Inflammatory macrophage treated with lipopolysaccharide for 1 hour (primary cell): ENCODE data around the gene C22orf15.

Experiments
- DNase-seq, 2 donors: peaks; one replicate each; pipeline ENCODE4 v3.0.0-alpha.2; 2020 to 2022

Gene C22orf15

DNA sequence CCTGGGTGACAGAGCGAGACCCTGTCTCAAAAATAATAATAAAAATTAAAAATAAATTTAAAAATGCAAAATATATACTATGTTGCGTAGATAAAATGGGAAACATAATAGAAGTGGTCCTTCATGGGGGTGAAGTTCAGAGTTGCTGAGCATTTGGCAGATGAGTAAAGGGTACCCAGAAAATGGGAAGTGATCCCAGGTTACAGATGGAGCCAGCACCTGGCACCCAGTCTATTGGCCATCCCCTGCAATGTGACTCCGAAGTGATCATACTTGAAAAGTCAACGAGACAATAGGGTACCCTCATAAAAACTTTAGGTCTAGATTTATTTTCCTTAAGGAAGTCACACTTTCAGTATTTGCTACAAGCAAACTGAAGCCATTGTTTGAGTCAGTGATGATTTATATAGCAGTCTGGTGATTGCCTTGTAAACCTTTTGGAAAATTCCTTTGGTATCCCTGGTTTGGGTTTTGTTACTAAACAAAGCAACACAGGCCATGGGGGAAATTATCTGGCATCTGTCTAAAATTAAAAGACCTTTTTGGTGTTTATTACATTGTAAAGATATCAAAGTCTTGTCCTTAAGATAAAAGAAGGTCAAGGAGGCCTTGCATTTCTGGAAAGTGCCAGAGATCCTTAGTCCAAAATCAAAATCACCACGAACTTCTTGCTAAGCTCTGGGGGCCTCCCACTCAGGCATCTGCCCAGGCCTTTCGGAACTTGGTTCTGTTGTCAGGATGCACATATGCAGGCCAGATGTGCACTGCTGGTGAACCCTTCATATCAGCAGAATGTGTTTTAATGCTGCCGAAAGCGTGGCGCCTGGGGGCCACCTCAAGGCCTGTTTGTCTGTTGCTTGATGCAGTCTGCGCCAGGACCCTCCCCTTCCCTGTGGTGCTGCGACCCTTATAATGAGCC is 28.3 kb downstream of the C22orf15 start:
- DNase-seq = no peak

DNA sequence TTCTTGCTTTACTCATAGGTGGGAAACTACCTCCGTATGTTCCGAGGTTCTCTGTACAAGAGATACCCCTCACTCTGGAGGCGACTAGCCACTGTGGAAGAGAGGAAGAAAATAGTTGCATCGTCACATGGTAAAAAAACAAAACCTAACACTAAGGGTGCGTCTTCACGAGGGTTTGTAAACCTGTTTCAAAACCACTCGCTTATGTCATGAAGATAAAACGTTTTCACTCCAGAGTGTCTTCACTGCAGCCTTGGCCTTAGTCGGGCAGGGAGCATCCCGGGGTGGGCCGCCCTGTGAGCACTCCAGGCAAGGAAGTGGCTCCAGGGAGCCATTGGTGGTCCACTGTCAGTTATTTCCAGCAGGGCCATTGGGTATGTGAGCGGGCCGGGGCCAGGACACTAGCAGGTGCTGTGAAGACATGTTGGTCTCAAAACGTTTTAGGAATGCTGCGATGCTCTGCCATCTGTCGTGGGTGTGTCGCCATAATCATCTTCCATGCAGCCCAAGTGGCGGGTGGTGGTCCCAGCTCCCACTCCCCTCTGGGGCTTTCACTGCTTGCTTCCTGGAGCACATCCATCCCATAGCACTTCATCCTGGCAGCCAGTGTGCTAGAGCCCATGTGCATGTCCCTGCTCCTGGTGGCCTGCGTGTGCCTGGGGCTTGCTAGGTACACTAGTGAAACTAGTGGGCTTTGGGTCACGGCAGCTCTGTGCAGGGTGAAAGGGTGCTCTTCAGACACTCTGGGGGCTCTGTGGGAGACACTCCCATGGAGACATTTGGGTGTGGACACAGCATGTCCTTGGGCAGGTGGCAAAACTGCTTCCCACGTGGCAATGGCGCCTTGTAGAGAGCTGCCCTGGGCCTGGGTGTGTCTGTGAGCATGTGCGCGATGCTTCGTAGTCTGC is 29.2 kb downstream of the C22orf15 start:
- DNase-seq = no peak

DNA sequence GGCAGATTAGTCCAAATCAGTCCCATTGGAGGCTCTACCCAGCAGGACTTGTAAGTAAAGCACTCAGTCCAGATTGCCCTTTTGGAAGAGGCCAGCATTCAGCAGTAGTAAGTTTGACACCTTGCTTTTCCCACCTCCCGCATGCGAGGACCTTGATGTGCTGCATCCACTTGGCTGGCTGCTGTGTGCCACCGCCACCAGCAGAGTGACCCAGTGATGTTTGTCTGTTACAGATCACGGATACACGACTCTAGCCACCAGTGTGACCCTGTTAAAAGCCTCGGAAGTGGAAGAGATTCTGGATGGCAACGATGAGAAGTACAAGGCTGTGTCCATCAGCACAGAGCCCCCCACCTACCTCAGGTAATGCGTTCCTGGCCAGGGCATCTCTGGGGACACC is 30.5 kb downstream of the C22orf15 start:
- no peak for DNase-seq

DNA sequence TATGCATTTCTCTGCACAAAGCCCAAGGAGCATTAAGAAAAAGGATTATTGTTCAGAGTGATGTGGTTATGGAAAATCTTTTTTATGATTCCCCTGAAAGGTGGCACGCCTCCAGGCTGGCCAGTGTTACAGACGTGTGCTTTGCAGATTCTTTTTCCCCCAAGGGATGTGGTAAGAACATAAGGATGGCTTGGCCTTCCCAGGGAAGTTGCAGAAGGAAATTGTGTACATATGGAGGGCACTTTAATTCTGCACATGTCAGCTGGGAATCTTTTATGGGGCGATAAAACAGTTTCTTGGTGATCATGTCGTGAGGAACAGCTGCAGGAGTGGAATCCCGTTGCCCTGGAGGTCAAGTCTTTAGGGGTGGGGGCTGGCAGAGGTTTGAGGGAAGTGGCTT is 33.7 kb downstream of the C22orf15 start:
- DNase-seq = no peak

DNA sequence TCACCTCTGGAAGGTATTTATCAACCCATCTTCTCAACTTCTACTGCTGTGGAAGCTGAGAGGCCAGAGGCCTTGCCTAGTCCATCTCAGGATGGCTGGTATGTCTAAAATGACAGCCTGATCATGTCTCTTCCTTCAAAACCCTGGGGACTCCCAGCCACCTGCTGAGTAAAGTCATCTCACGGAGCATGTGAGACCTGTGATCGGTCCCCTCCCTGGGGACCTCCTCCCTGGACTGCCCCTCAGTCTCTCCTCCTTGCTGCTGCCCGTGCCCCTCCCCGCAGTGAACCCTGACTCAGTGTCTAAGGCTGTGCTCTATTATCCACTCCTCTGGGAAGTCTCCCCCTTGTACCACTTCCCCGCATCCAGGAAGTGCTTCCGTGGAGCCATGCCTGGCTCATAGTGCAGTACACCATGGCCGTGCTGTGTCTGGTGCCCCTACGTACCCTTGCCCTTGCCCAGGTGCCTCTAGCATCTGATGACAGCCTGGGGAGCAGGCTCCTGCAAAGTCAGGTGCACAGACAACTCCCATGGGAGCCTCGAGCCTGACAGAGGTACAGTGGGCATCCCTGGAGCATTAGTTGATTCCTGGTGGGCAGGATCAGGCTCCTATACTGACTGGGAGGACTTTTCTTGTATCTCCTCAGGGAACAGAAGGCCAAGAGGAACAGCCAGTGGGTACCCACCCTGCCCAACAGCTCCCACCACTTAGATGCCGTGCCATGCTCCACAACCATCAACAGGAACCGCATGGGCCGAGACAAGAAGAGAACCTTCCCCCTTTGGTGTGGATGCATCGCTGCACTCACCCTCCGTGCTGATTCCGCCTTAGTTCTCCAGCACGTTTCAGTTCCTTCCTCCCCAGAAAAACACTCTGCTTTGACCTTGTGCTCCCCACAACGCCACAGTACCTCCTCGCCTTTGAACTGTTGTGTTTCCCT is 37.8 kb downstream of the C22orf15 start:
- DNase-seq = no peak

DNA sequence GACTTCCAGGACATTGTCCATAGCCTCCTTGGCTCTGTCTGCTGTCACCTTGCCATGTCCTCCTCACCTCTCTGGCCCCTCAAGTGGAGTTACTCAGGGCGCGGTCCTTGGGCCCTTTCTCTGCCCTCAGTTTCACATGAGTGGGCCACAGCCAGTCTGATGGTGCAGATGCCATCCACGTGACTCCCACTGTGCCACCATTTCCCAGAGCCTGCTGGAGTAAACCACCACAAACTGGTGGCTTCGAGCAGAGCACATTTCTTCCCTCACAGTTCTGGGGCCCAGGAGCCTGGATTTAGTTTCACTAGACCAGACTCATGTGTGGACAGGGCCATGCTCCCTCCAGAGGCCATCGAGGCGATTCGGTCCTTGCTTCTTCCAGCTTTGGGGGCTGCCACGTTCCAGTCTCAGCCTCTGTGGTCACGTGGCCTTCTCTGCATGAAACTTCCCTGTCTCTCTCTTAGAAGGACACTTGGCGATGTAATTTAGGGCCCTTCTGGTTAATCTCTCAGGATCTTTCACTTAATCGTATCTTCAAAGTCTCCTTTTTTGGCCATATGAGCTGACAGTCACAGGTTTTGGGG is 38.5 kb downstream of the C22orf15 start:
- DNase-seq = no peak

DNA sequence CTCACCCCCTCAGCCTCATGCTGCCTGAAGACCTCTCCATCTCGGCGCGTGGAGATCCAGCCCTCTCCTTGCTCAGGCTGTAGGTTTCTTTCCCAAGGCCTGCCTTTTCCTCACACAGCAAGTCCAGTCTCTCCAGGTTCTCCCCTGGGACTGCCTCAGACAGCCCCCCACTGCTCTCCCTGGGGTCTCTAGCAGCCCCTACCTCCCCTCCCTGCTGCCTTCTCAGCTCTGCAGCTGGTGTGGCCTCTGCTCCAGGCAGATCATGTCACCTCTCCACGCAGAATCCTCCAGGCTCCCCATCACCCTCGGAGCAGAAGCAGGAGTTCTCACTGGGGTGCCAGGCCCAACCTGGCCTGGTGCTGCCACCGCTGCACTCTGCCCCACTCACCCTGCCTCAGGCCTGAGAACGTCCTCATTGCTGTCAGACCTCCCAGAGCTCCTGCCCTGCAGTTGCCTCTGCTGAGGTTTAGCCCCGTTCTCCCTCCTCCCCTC is 39.1 kb downstream of the C22orf15 start:
- DNase-seq = no peak

DNA sequence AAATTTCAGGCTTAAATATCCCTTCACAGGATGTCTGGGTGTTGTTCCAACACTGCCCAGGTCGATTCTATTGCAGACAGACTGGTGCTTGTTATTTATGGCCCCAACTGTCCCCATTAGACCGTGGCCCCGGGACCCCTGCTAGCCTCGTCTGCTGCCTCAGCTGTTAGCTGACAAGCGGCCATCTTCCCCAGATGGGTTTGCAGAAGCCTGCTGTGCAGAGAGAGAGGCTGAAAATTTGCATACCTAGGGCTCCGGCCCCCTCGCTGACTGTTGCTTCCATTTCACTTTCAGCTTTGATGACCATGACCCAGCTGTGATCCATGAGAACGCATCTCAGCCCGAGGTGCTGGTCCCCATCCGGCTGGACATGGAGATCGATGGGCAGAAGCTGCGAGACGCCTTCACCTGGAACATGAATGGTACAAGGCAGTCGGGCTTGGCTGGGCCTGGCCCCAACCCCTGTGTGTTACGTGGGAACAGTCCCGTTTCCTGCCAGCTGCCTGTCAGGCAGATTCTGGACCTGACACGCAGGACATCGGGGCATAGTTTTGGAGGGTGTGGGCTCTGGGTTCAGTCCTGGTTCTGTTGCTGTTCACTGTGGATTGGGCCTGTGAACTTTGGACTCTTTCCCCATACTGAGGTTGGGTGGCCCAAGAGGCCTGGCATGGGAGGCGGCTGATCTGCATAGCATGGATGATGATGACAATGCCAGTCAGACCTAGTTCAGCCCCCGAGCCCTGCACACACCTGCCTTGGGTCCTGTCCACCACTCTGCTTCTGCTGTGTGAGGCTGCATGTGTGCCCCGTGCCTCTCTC is 40.4 kb downstream of the C22orf15 start:
- DNase-seq = no peak

DNA sequence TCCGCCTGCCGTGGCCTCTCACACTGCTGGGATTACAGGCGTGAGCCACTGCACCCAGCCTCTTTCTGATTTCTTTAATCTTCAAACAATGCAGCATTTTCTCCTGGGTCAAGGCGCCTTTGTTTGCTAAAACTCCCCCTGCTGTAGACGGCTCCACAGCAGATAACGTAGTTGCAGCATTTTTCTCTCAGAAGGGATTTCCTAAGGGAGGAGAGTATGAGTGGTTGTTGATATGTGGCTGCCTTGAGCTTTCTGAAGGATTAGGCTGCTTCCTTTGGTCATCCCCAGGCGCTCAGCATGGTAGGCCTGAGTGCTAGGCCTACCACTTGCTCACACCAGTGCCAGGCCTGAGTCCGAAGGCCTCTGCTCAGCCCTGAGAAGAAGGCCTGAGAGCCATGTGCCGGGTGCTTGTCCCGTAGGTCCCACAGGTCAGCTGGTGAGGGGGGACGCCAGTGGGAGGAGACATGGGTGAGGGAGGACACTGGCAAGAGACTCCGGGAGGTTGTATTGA is 42.0 kb downstream of the C22orf15 start:
- DNase-seq = no peak

DNA sequence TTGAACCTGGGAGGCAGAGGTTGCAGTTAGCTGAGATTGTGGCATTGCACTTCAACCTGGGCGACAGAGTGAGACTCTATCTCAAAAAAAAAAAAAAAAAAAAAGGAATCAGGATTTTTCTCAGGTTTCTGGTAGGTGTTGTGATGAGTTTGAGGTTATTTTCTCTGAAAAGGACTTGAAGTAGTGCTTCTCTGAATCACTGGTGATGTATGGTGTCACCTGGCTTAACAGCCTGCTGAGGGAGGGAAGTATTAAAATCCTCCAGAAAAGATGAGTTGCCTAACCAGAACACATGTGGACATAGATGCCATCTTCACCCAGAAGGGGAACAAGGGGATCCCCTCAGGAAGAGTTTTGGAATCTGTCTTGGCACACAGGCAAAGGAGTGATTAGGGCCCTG is 44.0 kb downstream of the C22orf15 start:
- peak in 1 of 2 donors; percentile 5 for DNase-seq

DNA sequence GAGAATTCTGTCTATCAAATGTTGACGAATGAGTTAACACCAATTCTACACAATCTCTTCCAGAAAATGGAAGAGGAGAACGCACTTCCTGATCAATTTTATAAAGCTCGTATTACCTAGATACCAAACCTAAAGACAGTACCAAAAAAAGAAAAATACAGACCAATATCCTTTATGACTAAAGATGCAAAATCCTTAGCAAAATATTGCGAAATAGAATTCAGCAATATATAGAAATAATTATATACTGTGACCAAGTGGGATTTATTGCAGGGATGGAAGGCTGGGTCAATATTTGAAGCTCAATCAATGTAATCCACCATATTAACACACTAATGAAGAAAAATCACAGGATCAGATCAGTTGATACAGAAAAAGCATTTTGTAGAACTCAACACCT is 49.6 kb downstream of the C22orf15 start:
- no peak for DNase-seq
